H9 (cell line): ENCODE measurements around the gene CPA4. TPM values are rescaled to one million over a fixed set of nuclear protein-coding genes. Genes with fewer than 3 reads are reported as not detected.

ENCODE experiments used
- DNase-seq: peaks from one replicate; pipeline ENCODE4 v3.0.0-alpha.2; 2017
- H2AFZ ChIP-seq: one replicate; pipeline ENCODE4 v1.6.1; 2013; ENCODE audit warnings: mild to moderate bottlenecking, low read length, control low read depth, moderate library complexity
- H2AK5ac ChIP-seq: 2 replicates; pipeline ENCODE4 v1.6.1; 2013; ENCODE audit warnings: low read length, control low read depth, mixed read lengths; ENCODE audit not compliant: insufficient read length
- H2BK120ac ChIP-seq: one replicate; pipeline ENCODE4 v1.6.1; 2013; ENCODE audit warnings: low read depth, mild to moderate bottlenecking, low read length, control low read depth, inconsistent platforms; ENCODE audit not compliant: poor library complexity, severe bottlenecking
- H2BK12ac ChIP-seq: 2 replicates; pipeline ENCODE4 v1.6.1; 2013; ENCODE audit warnings: low read length, control low read depth, mixed read lengths, low read depth; ENCODE audit not compliant: insufficient read length
- H2BK15ac ChIP-seq: 2 replicates; pipeline ENCODE4 v1.6.1; 2013; ENCODE audit warnings: low read depth, low read length, control low read depth
- H2BK20ac ChIP-seq: one replicate; pipeline ENCODE4 v1.6.1; 2013; ENCODE audit warnings: low read depth, mild to moderate bottlenecking, low read length, control low read depth, inconsistent platforms; ENCODE audit not compliant: poor library complexity, severe bottlenecking
- H2BK5ac ChIP-seq: 2 replicates; pipeline ENCODE4 v1.6.1; 2013; ENCODE audit warnings: low read length, control low read depth, mixed read lengths; ENCODE audit not compliant: insufficient read length
- H3K14ac ChIP-seq: 2 replicates; pipeline ENCODE4 v1.6.1; 2013; ENCODE audit warnings: low read length, control low read depth; ENCODE audit not compliant: insufficient read depth
- H3K18ac ChIP-seq: 2 replicates; pipeline ENCODE4 v1.6.1; 2013; ENCODE audit warnings: low read depth, mild to moderate bottlenecking, mixed read lengths, low read length, control low read depth; ENCODE audit not compliant: insufficient read length
- H3K23ac ChIP-seq: 2 replicates; pipeline ENCODE4 v1.6.1; 2013; ENCODE audit warnings: low read length, control low read depth, mixed read lengths, low read depth; ENCODE audit not compliant: insufficient read length
- H3K23me2 ChIP-seq: 2 replicates; pipeline ENCODE4 v1.6.1; 2013; ENCODE audit warnings: low read depth, mild to moderate bottlenecking, mixed read lengths, low read length, control low read depth; ENCODE audit not compliant: insufficient read length, poor library complexity, severe bottlenecking
- H3K27ac ChIP-seq: 2 replicates; pipeline ENCODE4 v1.5.1; 2013; ENCODE audit warnings: low read length, control low read depth, mixed read lengths, low read depth; ENCODE audit not compliant: insufficient read length
- H3K27me3 ChIP-seq: 2 replicates; pipeline ENCODE4 v1.6.1; 2013; ENCODE audit warnings: low read length, control low read depth, inconsistent platforms; ENCODE audit not compliant: insufficient read depth
- H3K4ac ChIP-seq: 2 replicates; pipeline ENCODE4 v1.6.1; 2013; ENCODE audit warnings: low read depth, mild to moderate bottlenecking, control low read depth, inconsistent platforms, low read length, moderate library complexity
- H3K4me1 ChIP-seq: 2 replicates; pipeline ENCODE4 v1.6.1; 2013; ENCODE audit warnings: low read length, control low read depth, inconsistent platforms; ENCODE audit not compliant: insufficient read depth
- H3K4me2 ChIP-seq: 2 replicates; pipeline ENCODE4 v1.6.1; 2013; ENCODE audit warnings: low read length, control low read depth, mixed read lengths; ENCODE audit not compliant: insufficient read length, insufficient read depth
- H3K56ac ChIP-seq: 2 replicates; pipeline ENCODE4 v1.6.1; 2013; ENCODE audit warnings: low read depth, mild to moderate bottlenecking, mixed read lengths, low read length, control low read depth; ENCODE audit not compliant: insufficient read length
- H3K79me1 ChIP-seq: 2 replicates; pipeline ENCODE4 v1.6.1; 2013; ENCODE audit warnings: low read depth, mild to moderate bottlenecking, moderate library complexity, low read length, control low read depth, inconsistent platforms; ENCODE audit not compliant: insufficient read depth, poor library complexity, severe bottlenecking
- H3K79me2 ChIP-seq: 2 replicates; pipeline ENCODE4 v1.6.1; 2013; ENCODE audit warnings: low read length, control low read depth, inconsistent platforms; ENCODE audit not compliant: insufficient read depth
- H3K9ac ChIP-seq: 2 replicates; pipeline ENCODE4 v1.6.1; 2013; ENCODE audit warnings: low read length, control low read depth, mixed read lengths; ENCODE audit not compliant: insufficient read length; ENCODE audit errors: extremely low read depth
- H3K9me3 ChIP-seq: one replicate; pipeline ENCODE4 v1.6.1; 2013; ENCODE audit warnings: low read depth, low read length, inconsistent platforms; ENCODE audit not compliant: control insufficient read depth
- H3T11ph ChIP-seq: one replicate; pipeline ENCODE4 v1.6.1; 2013; ENCODE audit warnings: mild to moderate bottlenecking, low read length, control low read depth, inconsistent platforms
- H4K20me1 ChIP-seq: one replicate; pipeline ENCODE4 v1.6.1; 2013; ENCODE audit not compliant: control insufficient read depth, insufficient read length, insufficient read depth
- H4K5ac ChIP-seq: 2 replicates; pipeline ENCODE4 v1.6.1; 2013; ENCODE audit warnings: low read depth, mild to moderate bottlenecking, mixed read lengths, low read length, control low read depth; ENCODE audit not compliant: insufficient read length
- H4K8ac ChIP-seq: replicated peaks from 2 replicates; pipeline ENCODE4 v1.6.1; 2013; ENCODE audit warnings: low read length, control low read depth, mixed read lengths, low read depth; ENCODE audit not compliant: insufficient read length
- H4K91ac ChIP-seq: 2 replicates; pipeline ENCODE4 v1.6.1; 2013; ENCODE audit warnings: low read depth, mild to moderate bottlenecking, moderate library complexity, mixed read lengths, low read length, control low read depth; ENCODE audit not compliant: insufficient read length
- H3K27ac Mint-ChIP-seq, 3 experiments: 2 replicates in 2 of 3; 3 replicates in 1 of 3; pipeline ENCODE4 v1.8.0; 2020 to 2021; ENCODE audit warnings: mixed read lengths in 3 of 3, mild to moderate bottlenecking in 1 of 3, moderate library complexity in 1 of 3
- H3K27me3 Mint-ChIP-seq: 2 replicates; pipeline ENCODE4 v1.8.0; 2021; ENCODE audit warnings: low read depth, mild to moderate bottlenecking, moderate library complexity, mixed read lengths
- H3K36me3 Mint-ChIP-seq, 3 experiments: 2 replicates in 2 of 3; 3 replicates in 1 of 3; pipeline ENCODE4 v1.8.0; 2020 to 2021; ENCODE audit warnings: low read depth in 3 of 3, mixed read lengths in 3 of 3; ENCODE audit not compliant: insufficient read depth in 1 of 3
- H3K4me1 Mint-ChIP-seq, 2 experiments: 2 replicates each; pipeline ENCODE4 v1.8.0; 2020; ENCODE audit warnings: mixed read lengths in 2 of 2
- H3K4me3 Mint-ChIP-seq, 2 experiments: 2 replicates in 1 of 2; 3 replicates in 1 of 2; pipeline ENCODE4 v1.8.0; 2020 to 2021; ENCODE audit warnings: mild to moderate bottlenecking in 2 of 2, mixed read lengths in 2 of 2, moderate library complexity in 1 of 2
- H3K9me3 Mint-ChIP-seq, 2 experiments: 2 replicates in 1 of 2; 3 replicates in 1 of 2; pipeline ENCODE4 v1.8.0; 2020; ENCODE audit warnings: mild to moderate bottlenecking in 2 of 2, mixed read lengths in 2 of 2, moderate library complexity in 1 of 2
- WGBS: extraction: QIAGEN DNeasy Blood & Tissue Kit; methylation state at CpG from one replicate; pipeline ENCODE4 v1.1.7; 2013; ENCODE audit warnings: missing lambda C conversion rate, low lambda C conversion rate, mixed read lengths; ENCODE audit not compliant: insufficient read length; ENCODE audit errors: extremely low coverage; 5-methylcytosine and 5-hydroxymethylcytosine counted together
- total RNA-seq: library from RNA; stranded (reverse); gene quantifications from 2 replicates; pipeline ENCODE4 v1.2.1, GENCODE V29; 2021
- TF ChIP-seq, protein P1 (sequence below): fragments of 200-600 bp; sonication (generic); conservative IDR thresholded peaks from 3 replicates; pipeline ENCODE4 v1.8.0; 2021; ENCODE audit warnings: antibody characterized with exemption, mild to moderate bottlenecking

The CPA4 gene
- total RNA-seq, 1 experiment from 2014 or later: not detected

- no peak overlapping the region for H4K8ac ChIP-seq
- no peak for DNase-seq
- H3K27me3 ChIP-seq: no peaks in the 10 kb centered on the region
- no peak overlapping the region for H3K9ac ChIP-seq
- Mint-ChIP-seq H3K9me3 (peaks cover 10 to 27% of the 10 kb centered on the region in 2 experiments; a peak in 4 of 5 replicates), H3K4me1 (peaks cover 13 to 23% of the 10 kb centered on the region in 2 experiments), H3K36me3 (peaks cover 9 to 34% (median 23%) of the 10 kb centered on the region in 3 experiments), H3K4me3 (no peak overlapping the region), H3K27me3 (peaks cover 5% of the 10 kb centered on the region), H3K27ac (peak overlapping the region in 1 of 3 experiments; percentile 57; a peak in 1 of 7 replicates)
- no peak overlapping the region for H3K14ac ChIP-seq
- no peak overlapping the region for H2BK120ac ChIP-seq
- H3K4ac ChIP-seq: no peak overlapping the region
- no peak overlapping the region for H3T11ph ChIP-seq
- peak overlapping the region; percentile 67 for H2AFZ ChIP-seq
- H3K23me2 ChIP-seq: no peaks in the 10 kb centered on the region
- H3K56ac ChIP-seq: no peak overlapping the region
- H3K27ac ChIP-seq: no peak overlapping the region
- H2BK12ac ChIP-seq: no peak overlapping the region
- no peak overlapping the region for H4K5ac ChIP-seq
- H3K4me1 ChIP-seq: no peaks in the 10 kb centered on the region; the same call in 1 of the 2 replicates
- no peaks in the 10 kb centered on the region for H3K9me3 ChIP-seq
- no peak overlapping the region for H3K23ac ChIP-seq
- no CpG with 5 or more reads among the region's 6 CpGs for WGBS
- no peak overlapping the region for H2BK15ac ChIP-seq
- H3K79me2 ChIP-seq: no peaks in the 10 kb centered on the region
- H2BK20ac ChIP-seq: no peak overlapping the region
- no peaks in the 10 kb centered on the region for H4K20me1 ChIP-seq
- no peak overlapping the region for H3K18ac ChIP-seq
- H2BK5ac ChIP-seq: no peak overlapping the region
- TF ChIP-seq, protein P1, sequence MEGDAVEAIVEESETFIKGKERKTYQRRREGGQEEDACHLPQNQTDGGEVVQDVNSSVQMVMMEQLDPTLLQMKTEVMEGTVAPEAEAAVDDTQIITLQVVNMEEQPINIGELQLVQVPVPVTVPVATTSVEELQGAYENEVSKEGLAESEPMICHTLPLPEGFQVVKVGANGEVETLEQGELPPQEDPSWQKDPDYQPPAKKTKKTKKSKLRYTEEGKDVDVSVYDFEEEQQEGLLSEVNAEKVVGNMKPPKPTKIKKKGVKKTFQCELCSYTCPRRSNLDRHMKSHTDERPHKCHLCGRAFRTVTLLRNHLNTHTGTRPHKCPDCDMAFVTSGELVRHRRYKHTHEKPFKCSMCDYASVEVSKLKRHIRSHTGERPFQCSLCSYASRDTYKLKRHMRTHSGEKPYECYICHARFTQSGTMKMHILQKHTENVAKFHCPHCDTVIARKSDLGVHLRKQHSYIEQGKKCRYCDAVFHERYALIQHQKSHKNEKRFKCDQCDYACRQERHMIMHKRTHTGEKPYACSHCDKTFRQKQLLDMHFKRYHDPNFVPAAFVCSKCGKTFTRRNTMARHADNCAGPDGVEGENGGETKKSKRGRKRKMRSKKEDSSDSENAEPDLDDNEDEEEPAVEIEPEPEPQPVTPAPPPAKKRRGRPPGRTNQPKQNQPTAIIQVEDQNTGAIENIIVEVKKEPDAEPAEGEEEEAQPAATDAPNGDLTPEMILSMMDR: no peak
- H4K91ac ChIP-seq: no peak overlapping the region
- H3K4me2 ChIP-seq: no peak overlapping the region
- H3K79me1 ChIP-seq: no peaks in the 10 kb centered on the region
- no peak overlapping the region for H2AK5ac ChIP-seq
These were observed 38.4 kb upstream of the CPA4 start for GRCh38 chr7:130254555-130254954.
